GM19467 (cell line): Measurements from ENCODE around the gene C1orf115.
A peak's percentile ranks its signal among the peaks of the same experiment; 100 is the strongest.
"Not testable (repeated sequence)": the region's sequence is repeated elsewhere in the genome, so short reads cannot be mapped to it uniquely, and the experiment has no call there.

Experiments used
- ATAC-seq: cut with Tn5 transposase; IDR thresholded peaks from one replicate; pipeline ENCODE4 v1.9.1; 2021; ENCODE audit warnings: mild to moderate bottlenecking, moderate library complexity; ENCODE audit not compliant: unreplicated experiment

The C1orf115 gene

GRCh38 chr1:220690140-220691052, at the start of gene C1orf115:
Gene C1orf115 (plus strand): TSS chr1:220690363. CDS start chr1:220690403, 40 bp downstream.
- peak; percentile 99 for ATAC-seq

GRCh38 chr1:220642285-220642684, 47.9 kb upstream of the C1orf115 start:
- no peak for ATAC-seq

- no peak for ATAC-seq
Observed at GRCh38 chr1:220652995-220653394, 37.2 kb upstream of the C1orf115 start.

GRCh38 chr1:220655509-220655908, 34.7 kb upstream of the C1orf115 start:
- ATAC-seq: peak; percentile 71

GRCh38 chr1:220655961-220656740, 34.0 kb upstream of the C1orf115 start:
- peak; percentile 35 for ATAC-seq

- no peak for ATAC-seq
Observed at GRCh38 chr1:220666349-220666748, 23.8 kb upstream of the C1orf115 start.

- no peak for ATAC-seq
Observed at GRCh38 chr1:220669005-220669404, 21.2 kb upstream of the C1orf115 start.

- ATAC-seq: no peak
Observed at GRCh38 chr1:220670365-220670764, 19.8 kb upstream of the C1orf115 start.

GRCh38 chr1:220673921-220674320, 16.2 kb upstream of the C1orf115 start:
- ATAC-seq: no peak

GRCh38 chr1:220677251-220677650, 12.9 kb upstream of the C1orf115 start:
- ATAC-seq: no peak

GRCh38 chr1:220680085-220680687, 10.0 kb upstream of the C1orf115 start:
- ATAC-seq: peak; percentile 85

- ATAC-seq: no peak
Observed at GRCh38 chr1:220681220-220681880, 8.8 kb upstream of the C1orf115 start.

GRCh38 chr1:220682901-220683576, 7.1 kb upstream of the C1orf115 start:
- no peak for ATAC-seq

- not testable (repeated sequence) for ATAC-seq
Observed at GRCh38 chr1:220683716-220684115, 6.4 kb upstream of the C1orf115 start.

GRCh38 chr1:220684890-220685289, 5.3 kb upstream of the C1orf115 start:
- ATAC-seq: no peak

GRCh38 chr1:220685879-220686278, 4.3 kb upstream of the C1orf115 start:
- ATAC-seq: no peak

GRCh38 chr1:220687809-220688208, 2.4 kb upstream of the C1orf115 start:
- no peak for ATAC-seq

- ATAC-seq: no peak
Observed at GRCh38 chr1:220689666-220690065, 497 bp upstream of the C1orf115 start.

GRCh38 chr1:220691053-220691684, 1.0 kb downstream of the C1orf115 start:
- ATAC-seq: no peak
